ENCODE measurements around the gene ELL2.

ELL2 gene

DNA sequence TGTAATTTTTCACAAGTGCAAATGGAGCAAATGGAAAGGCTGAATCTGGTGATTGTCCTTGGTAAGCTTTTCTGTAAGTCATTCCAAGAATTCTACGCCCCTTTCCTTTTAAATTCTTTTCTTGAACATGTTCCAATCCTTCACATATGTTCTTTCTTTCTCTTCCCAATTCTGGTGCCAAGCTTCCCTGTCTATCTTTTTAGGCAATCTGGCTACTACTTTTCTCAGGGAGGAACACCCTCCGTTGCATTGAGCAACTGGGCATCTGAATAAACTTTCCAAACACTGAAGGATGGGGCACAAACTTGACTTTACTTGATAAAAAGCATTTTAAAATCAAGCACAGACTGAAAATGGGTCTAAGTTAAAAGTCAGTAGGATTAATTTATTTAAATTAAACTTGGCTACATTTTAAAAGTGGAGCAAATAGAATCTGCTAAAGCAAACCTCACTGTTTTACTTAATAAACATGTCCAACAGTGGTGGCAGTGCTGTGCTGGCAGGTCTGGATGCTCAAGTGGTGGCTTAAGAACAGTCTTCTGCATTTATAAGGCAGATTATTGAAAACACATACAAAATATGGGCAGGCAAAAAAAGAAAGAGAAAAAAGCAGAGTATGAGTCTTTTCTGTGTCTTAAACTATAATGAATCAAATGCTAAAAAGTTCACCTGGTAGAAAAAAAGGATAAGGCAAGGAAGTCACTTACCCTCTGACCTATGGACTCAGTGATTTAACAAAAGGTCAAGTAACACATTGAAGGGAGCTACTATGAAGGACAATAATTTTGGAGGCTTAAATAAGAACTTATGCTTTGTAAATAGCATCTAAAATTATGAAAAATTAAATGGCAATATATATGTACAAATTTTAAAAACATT lies 5.4 kb downstream of the ELL2 start:
- DNase-seq (ENCODE audit: low read depth in 2 of 2) = no peak

- no peak for DNase-seq (ENCODE audit: low read depth in 2 of 2)
These were observed 6.9 kb downstream of the ELL2 start for GRCh38 chr5:95954716-95955115.

DNA sequence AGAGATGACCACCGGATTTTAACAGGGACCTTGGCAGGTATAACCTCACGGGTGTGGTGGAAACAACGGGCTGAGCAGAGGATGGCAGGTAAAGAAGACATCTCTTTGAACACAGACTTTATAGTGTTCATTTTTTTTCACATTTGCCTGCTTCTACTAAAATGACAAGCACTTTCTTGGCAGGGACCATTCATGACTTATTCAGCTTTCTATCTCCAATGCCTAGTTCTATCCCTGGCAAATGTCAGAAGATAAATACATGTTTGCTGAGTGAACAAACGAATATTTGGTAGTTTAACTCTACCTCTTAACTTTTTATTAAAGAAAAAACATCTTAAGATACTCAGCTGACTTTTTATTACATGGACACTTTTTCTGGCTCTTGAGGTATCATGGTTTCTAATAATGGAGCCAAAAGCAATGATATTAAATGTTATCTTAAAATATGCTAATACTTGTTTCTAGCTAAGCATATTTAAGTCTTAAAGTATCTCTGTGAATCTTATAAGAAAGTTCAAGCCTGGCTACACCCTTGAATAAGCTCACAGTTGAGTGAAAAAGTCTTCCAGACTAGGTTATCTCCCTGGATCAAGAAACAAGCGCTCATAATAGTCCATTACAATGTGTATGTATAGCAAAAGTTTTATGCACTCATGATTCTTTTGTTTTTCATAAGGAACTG lies 8.5 kb downstream of the ELL2 start:
- no peak for DNase-seq (ENCODE audit: low read depth in 2 of 2)

DNA sequence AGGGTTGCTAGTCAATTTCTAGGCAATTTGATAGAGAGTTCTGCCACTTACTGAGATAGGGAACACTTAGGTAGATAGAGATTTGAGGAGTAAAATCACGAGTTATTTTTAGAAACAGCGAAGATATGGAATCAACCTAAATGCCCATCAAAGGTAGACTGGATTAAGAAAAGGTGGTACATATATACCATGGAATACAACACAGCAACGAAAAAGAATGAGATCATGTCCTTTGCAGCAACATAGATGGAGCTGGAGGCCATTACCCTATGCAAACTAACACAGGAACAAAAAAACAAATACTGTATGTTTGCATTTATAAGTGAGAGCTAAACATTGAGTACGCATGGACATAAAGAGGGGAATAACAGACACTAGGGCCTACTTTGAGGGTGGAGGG lies 9.7 kb downstream of the ELL2 start:
- no peak for DNase-seq (ENCODE audit: low read depth in 2 of 2)

- no peak for DNase-seq (ENCODE audit: low read depth in 2 of 2)
These were observed 11.8 kb downstream of the ELL2 start for GRCh38 chr5:95949810-95950209.

GRCh38 chr5:95948631-95949030 lies 13.0 kb downstream of the ELL2 start:
- no peak for DNase-seq (ENCODE audit: low read depth in 2 of 2)

DNA sequence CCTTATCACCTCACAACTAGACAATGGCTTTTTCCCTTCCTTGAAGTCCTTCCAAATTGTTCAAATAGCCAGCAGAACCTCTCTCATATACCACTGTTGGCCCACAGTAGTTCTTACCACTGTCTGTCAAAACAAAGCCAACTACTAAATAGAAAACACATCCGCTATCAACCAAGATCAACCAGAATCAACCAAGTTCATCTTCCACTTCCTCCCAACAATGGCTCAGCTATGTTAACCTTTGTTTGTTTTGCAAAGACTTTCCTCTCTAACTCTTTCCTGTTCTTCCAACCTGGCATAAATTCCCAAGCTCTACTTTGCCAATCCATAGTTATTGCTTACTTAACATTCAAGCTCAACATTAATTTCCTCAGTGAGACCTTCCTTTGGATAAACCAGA lies 15.2 kb downstream of the ELL2 start:
- no peak for DNase-seq (ENCODE audit: low read depth in 2 of 2)

DNA sequence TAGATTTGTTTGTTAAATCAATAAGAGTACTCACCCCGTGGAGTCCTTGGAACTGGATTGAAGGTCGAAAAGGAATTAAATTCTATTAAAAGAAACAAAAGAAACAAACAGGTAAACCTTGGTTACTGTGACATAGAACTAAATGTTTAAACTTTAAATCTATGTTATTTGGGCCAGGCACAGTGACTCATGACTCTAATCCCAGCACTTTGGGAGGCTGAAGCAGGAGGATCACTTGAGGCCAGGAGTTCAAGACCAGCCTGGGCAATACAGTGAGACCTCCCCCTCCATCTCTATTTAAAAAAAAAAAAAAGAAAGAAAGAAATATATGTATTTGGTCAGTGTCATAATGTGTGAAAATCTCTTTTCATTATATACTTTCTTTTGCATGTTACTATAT lies 18.7 kb downstream of the ELL2 start:
- no peak for DNase-seq (ENCODE audit: low read depth in 2 of 2)

GRCh38 chr5:95942414-95942813 lies 19.2 kb downstream of the ELL2 start:
- no peak for DNase-seq (ENCODE audit: low read depth in 2 of 2)

DNA sequence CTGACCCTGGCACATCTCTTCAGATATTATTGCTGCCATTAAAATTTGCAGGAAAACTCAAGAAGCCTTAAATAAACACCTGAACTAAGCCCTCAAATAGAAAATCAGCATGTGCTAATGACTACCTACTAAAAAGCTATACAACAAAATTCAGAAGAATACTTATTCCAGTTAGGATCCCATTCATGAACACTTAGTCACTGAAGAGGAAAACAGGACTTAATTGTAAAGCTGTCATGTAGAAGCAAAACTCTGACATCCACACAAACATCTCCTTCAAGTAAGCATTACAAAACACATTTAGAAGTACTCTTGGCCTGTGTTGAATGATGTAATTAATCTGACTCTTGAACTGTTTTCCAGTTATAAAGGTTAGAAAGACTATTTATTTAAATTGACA lies 19.9 kb downstream of the ELL2 start:
- no peak for DNase-seq (ENCODE audit: low read depth in 2 of 2)

- no peak for DNase-seq (ENCODE audit: low read depth in 2 of 2)
These were observed 20.6 kb downstream of the ELL2 start for GRCh38 chr5:95940758-95941682.

DNA sequence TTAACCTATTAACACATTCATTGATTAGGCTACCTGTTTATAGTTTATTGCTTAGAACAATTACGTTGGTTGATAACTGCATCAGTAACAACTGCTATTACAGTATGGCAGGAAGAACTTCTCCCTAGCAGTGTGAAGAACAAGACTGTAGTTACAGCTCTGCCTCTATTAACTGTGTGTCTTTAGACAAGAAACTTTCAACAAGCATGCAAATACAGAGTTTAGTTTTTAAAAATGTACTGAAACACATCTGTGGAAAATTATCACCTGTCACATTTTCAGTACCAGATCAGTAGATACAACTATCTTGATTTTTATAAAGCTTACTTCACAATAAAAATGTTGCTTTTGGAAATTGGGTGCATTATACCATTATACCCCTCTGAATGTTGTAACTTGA lies 22.2 kb downstream of the ELL2 start:
- DNase-seq (ENCODE audit: low read depth in 2 of 2) = no peak

DNA sequence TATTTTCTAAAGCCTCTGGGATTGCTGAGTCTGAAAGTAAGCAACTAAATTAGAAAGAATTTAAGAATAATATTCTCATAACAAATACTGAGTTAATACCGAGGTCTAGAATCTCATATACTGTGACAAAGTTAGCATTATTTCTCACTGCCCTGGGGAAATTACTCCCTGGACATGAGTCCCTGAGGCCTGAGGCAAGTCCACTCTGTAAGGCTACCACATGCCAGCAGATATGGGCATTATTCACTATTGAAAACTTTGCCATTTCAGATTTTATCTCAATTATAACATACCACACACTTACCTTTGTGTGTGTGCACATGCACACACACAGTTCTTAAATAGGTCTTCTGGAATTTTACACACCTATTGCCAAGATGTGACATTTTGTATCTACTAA lies 22.9 kb downstream of the ELL2 start:
- DNase-seq (ENCODE audit: low read depth in 2 of 2) = no peak

GRCh38 chr5:95938347-95938746 lies 23.3 kb downstream of the ELL2 start:
- no peak for DNase-seq (ENCODE audit: low read depth in 2 of 2)

- DNase-seq (ENCODE audit: low read depth in 2 of 2) = no peak
These were observed 24.0 kb downstream of the ELL2 start for GRCh38 chr5:95937607-95938152.

DNA sequence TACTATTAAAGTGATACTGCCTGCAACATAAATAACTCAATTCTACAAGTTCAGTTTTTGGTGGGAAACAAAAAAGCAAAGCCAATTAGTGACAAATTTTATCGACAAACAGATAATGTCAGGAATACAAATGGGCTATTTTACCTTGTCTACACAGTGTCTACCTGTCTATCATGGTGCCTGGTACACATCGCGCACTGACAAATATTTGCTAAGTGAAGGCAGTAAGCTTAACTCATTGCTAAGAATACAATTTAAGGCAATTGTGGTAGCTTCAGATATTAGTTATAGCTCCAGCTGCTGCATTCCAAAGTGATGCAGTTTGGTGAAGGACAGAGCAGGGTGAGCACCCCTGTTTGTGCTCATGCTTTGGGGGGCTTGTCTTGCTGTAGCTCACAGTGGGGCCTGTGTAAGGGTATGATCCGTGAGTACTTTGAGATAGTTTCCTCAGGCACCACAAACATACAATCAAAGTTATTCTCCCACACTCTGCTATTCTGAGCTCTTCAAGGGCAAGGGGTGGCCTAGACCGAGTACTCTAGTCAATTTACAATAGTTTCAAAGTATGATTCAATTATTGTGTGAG lies 24.7 kb downstream of the ELL2 start:
- no peak for DNase-seq (ENCODE audit: low read depth in 2 of 2)

GRCh38 chr5:95935553-95936100 lies 26.0 kb downstream of the ELL2 start:
- no peak for DNase-seq (ENCODE audit: low read depth in 2 of 2)

DNA sequence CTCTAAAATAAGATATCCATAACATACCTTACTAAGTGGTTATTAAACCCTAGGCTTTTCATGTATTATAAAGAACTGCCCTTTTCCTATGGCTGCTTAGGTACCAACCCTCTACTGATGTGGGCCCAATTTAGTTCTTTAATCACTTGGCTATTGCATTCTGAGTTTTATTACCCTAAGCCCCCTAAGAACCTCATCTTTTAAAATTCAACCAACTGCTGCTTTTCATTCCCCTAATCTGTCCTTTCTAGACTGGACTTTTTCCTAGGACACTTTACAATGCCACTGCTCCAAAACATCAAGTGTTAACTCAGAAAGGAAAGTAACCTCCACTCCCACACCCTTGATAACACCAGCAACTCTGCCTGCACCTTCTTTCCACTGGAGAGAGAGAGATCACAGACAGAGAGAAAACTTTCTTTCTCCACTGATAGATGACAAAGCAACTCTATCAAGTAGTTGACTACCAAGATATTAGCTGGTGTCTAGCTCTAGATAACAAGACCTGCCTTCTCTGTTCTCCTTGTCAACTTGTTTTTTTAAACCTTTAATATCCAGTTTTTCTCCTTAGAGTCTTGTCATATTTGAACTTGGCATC lies 27.3 kb downstream of the ELL2 start:
- no peak for DNase-seq (ENCODE audit: low read depth in 2 of 2)

GRCh38 chr5:95932941-95933340 lies 28.7 kb downstream of the ELL2 start:
- DNase-seq (ENCODE audit: low read depth in 2 of 2) = no peak

DNA sequence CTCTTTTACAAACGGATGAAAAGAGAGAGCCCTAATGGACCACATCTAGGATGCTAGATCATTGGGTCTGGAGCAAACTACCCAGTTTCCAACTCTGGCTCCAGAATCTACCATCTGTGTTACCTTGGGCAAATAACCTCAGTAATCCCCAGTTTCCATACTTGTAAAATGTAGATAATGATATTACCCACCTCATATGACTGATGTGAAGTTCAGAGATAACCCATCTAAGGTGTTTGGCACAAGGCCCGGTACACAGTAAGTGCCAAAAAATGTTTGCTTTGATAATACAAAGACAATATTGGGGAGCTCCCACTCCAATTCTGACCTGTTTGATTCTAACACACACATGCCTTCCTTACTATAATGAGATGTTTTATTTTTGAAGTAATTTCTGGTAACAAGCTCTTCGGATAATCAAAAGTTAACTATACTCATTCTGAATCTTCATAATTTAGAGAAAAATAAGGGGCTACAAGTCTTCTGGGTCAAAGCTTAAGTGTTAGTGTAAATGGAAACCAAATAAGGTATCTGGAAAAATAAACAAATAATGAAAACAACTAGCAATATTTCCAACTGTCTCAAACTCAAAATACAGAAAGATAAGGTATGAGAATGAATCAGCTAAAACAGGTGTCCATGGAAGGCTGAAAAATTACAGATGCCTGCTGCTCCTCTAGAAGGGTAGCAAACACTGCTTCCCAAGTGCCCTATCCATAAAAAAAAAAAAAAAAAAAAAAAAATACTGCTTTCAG lies 30.4 kb downstream of the ELL2 start:
- no peak for DNase-seq (ENCODE audit: low read depth in 2 of 2)

Measured in activated CD4-positive, alpha-beta T cell treated with anti-CD3 and anti-CD28 coated beads for 24 hours (primary cell).